Adrenal gland (tissue), 5 donors: ENCODE measurements around the gene STARD7.

Source experiments
- CTCF ChIP-seq, 6 experiments: fragments of 450-650 bp in 4 of 6; fragments of 200-600 bp in 2 of 6; sonication (generic) in 1 of 6; IDR thresholded peaks; 1 replicate in 5 of 6; 2 replicates in 1 of 6; pipeline versions ENCODE4 v1.5.1 to v1.8.0; 2016 to 2021; ENCODE audit warnings: antibody characterized with exemption in 6 of 6, mild to moderate bottlenecking in 2 of 6, moderate library complexity in 1 of 6
- POLR2A ChIP-seq, 2 donors: fragments of 450-650 bp; IDR thresholded peaks; one replicate each; pipeline ENCODE4 v1.6.1; 2017; ENCODE audit warnings: antibody characterized with exemption in 2 of 2, mild to moderate bottlenecking in 2 of 2, moderate library complexity in 1 of 2
- donor health status: DM: no; HTN: no; CAD: no.

DNA sequence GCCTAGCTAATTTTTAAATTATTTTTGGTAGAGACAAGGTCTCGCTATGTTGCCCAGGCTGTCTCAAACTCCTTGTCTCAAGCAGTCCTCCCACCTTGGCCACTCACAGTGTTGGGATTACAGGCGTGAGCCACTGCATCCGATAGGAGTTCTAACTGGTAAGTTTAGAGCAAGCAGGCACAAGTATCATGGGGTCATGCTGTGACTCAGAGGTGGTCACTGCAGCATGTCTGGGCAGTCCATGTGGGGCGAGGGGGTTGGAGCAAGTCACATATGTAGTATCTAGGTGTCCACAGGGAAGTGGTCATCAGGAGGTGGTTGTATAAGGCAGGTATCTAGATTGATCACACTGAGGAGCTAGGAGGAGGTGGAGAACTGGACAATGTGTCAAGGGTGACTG is 22.7 kb upstream of the STARD7 start:
- TF ChIP-seq CTCF (IDR thresholded peaks at IDR 0.05) (no peak), POLR2A (IDR thresholded peaks at IDR 0.05) (no peak)
